ENCODE results near the gene RELN. TPM values are rescaled to one million over a fixed set of nuclear protein-coding genes. Genes with fewer than 3 reads are reported as not detected.
A peak's percentile ranks its signal among the peaks of the same experiment; 100 is the strongest.

Gene RELN
- total and polyA plus RNA-seq, 2 donors (not counting 1 experiment from before 2014, with no cell fraction given): 0.33 to 31.8 TPM

GRCh38 chr7:103666326-103666725, 323.1 kb downstream of the RELN start:
- no peak for DNase-seq (ENCODE audit: low read depth in 2 of 2)
- no peak for TF ChIP-seq EZH2 (IDR thresholded peaks at IDR 0.05; ENCODE audit: low read length, missing control alignments)
- no peak for TF ChIP-seq CTCF (conservative IDR thresholded peaks at IDR 0.05 in 1 of 2, IDR thresholded peaks at IDR 0.05 in 1 of 2; ENCODE audit: low read depth in 1 of 2, low read length in 2 of 2)
- Histone ChIP-seq H3K9ac (ENCODE audit: insufficient read depth, low read length) (no peak overlapping the region), H3K4me1 (ENCODE audit: control insufficient read depth, extremely low read depth, insufficient read depth, low read length) (no peaks in the 10 kb centered on the region), H3K4me3 (replicated peaks in 1 of 4; ENCODE audit: control extremely low read depth in 1 of 4, insufficient read depth in 1 of 4, low read depth in 3 of 4, low read length in 4 of 4) (no peak overlapping the region), H2AFZ (ENCODE audit: low read length) (no peak overlapping the region), H3K27ac (ENCODE audit: insufficient read depth, low read length) (no peak overlapping the region), H3K36me3 (ENCODE audit: control insufficient read depth, insufficient read depth, low read length) (no peaks in the 10 kb centered on the region), H3K4me2 (ENCODE audit: extremely low read depth, insufficient read depth, low read length) (no peak overlapping the region), H3K27me3 (ENCODE audit: control insufficient read depth, insufficient read depth, low read length) (no peaks in the 10 kb centered on the region), H4K20me1 (ENCODE audit: control insufficient read depth, extremely low read depth, insufficient read depth, low read length) (no peaks in the 10 kb centered on the region), H3K9me3 (ENCODE audit: control insufficient read depth, insufficient read depth, low read depth, low read length) (no peaks in the 10 kb centered on the region), H3K79me2 (ENCODE audit: control insufficient read depth, insufficient read depth, low read length) (no peaks in the 10 kb centered on the region)

GRCh38 chr7:103664577-103664976, 324.9 kb downstream of the RELN start:
- H3K36me3 ChIP-seq (ENCODE audit: control insufficient read depth, insufficient read depth, low read length): no peaks in the 10 kb centered on the region
- no peak overlapping the region for H2AFZ ChIP-seq (ENCODE audit: low read length)
- no peaks in the 10 kb centered on the region for H3K79me2 ChIP-seq (ENCODE audit: control insufficient read depth, insufficient read depth, low read length)
- H3K27me3 ChIP-seq (ENCODE audit: control insufficient read depth, insufficient read depth, low read length): no peaks in the 10 kb centered on the region
- no peak overlapping the region for H3K27ac ChIP-seq (ENCODE audit: insufficient read depth, low read length)
- H4K20me1 ChIP-seq (ENCODE audit: control insufficient read depth, extremely low read depth, insufficient read depth, low read length): no peaks in the 10 kb centered on the region
- no peak for DNase-seq (ENCODE audit: low read depth in 2 of 2)
- no peak overlapping the region for H3K9ac ChIP-seq (ENCODE audit: insufficient read depth, low read length)
- H3K4me2 ChIP-seq (ENCODE audit: extremely low read depth, insufficient read depth, low read length): no peak overlapping the region
- TF ChIP-seq EZH2 (IDR thresholded peaks at IDR 0.05; ENCODE audit: low read length, missing control alignments): no peak
- TF ChIP-seq CTCF (conservative IDR thresholded peaks at IDR 0.05 in 1 of 2, IDR thresholded peaks at IDR 0.05 in 1 of 2; ENCODE audit: low read depth in 1 of 2, low read length in 2 of 2): no peak
- H3K9me3 ChIP-seq (ENCODE audit: control insufficient read depth, insufficient read depth, low read depth, low read length): no peaks in the 10 kb centered on the region
- no peak overlapping the region for H3K4me3 ChIP-seq (replicated peaks in 1 of 4; ENCODE audit: control extremely low read depth in 1 of 4, insufficient read depth in 1 of 4, low read depth in 3 of 4, low read length in 4 of 4)
- H3K4me1 ChIP-seq (ENCODE audit: control insufficient read depth, extremely low read depth, insufficient read depth, low read length): peaks cover 2% of the 10 kb centered on the region

GRCh38 chr7:103660455-103661371, 328.7 kb downstream of the RELN start:
- no peak overlapping the region for H3K9ac ChIP-seq (ENCODE audit: insufficient read depth, low read length)
- TF ChIP-seq EZH2 (IDR thresholded peaks at IDR 0.05; ENCODE audit: low read length, missing control alignments) (no peak), CTCF (conservative IDR thresholded peaks at IDR 0.05 in 1 of 2, IDR thresholded peaks at IDR 0.05 in 1 of 2; ENCODE audit: low read depth in 1 of 2, low read length in 2 of 2) (no peak)
- H3K79me2 ChIP-seq (ENCODE audit: control insufficient read depth, insufficient read depth, low read length): no peaks in the 10 kb centered on the region
- no peaks in the 10 kb centered on the region for H3K27me3 ChIP-seq (ENCODE audit: control insufficient read depth, insufficient read depth, low read length)
- H3K9me3 ChIP-seq (ENCODE audit: control insufficient read depth, insufficient read depth, low read depth, low read length): no peaks in the 10 kb centered on the region
- H3K36me3 ChIP-seq (ENCODE audit: control insufficient read depth, insufficient read depth, low read length): no peaks in the 10 kb centered on the region
- H3K27ac ChIP-seq (ENCODE audit: insufficient read depth, low read length): no peak overlapping the region
- DNase-seq (ENCODE audit: low read depth in 2 of 2): peak; percentile 43 to 67
- H4K20me1 ChIP-seq (ENCODE audit: control insufficient read depth, extremely low read depth, insufficient read depth, low read length): no peaks in the 10 kb centered on the region
- H3K4me3 ChIP-seq (replicated peaks in 1 of 4; ENCODE audit: control extremely low read depth in 1 of 4, insufficient read depth in 1 of 4, low read depth in 3 of 4, low read length in 4 of 4): no peak overlapping the region
- H3K4me1 ChIP-seq (ENCODE audit: control insufficient read depth, extremely low read depth, insufficient read depth, low read length): peaks cover 2% of the 10 kb centered on the region
- H2AFZ ChIP-seq (ENCODE audit: low read length): no peak overlapping the region
- H3K4me2 ChIP-seq (ENCODE audit: extremely low read depth, insufficient read depth, low read length): no peak overlapping the region

All from fibroblast of lung (primary cell).